GM12878 (cell line): ENCODE measurements around the gene LTC4S. TPM values are rescaled to one million over a fixed set of nuclear protein-coding genes. Genes with fewer than 3 reads are reported as not detected.
A peak's percentile ranks its signal among the peaks of the same experiment; 100 is the strongest.

Experiments used
- ATAC-seq: fragments of 200-7000 bp; cut with Tn5 transposase; 3 replicates; pipeline ENCODE4 v1.9.1; 2020; ENCODE audit warnings: mild to moderate bottlenecking, moderate library complexity
- BruUV-seq: library from RNA; stranded (reverse); fragments of 400-500 nt; replicated peaks from 2 replicates; lab custom pipeline; 2021; lab: Mats Ljungman, UMichigan
- CTCF ChIA-PET: fragments of 300-600 bp; sonication (Branson Sonifier 250); formaldehyde crosslinking; extraction: SDS; loops from one replicate; lab custom pipeline; 2021; ENCODE audit warnings: inconsistent platforms; lab: Yijun Ruan, JAX
- POLR2A ChIA-PET: fragments of 350-600 bp; formaldehyde crosslinking; extraction: SDS; loops from one replicate; lab custom pipeline; 2021; ENCODE audit warnings: inconsistent platforms; lab: Charles Lee
- RAD21 ChIA-PET: fragments of 300-600 bp; sonication (Branson Sonifier 250); formaldehyde crosslinking; loops from one replicate; lab custom pipeline; 2023; ENCODE audit warnings: antibody characterized with exemption; ENCODE audit not compliant: unreplicated experiment; lab: Charles Lee
- SMC1A ChIA-PET: fragments of 300-600 bp; sonication (Branson Sonifier 250); formaldehyde crosslinking; loops from one replicate; lab custom pipeline; 2023; ENCODE audit not compliant: unreplicated experiment, uncharacterized antibody; lab: Charles Lee
- DNase-seq: peaks from one replicate; pipeline ENCODE4 v3.0.0-alpha.2; 2011; ENCODE audit warnings: low read depth, low spot score
- FAIRE-seq: peaks from 3 replicates; lab custom pipeline; 2011; peaks lifted over from hg19 to GRCh38; lab: Jason Lieb, UNC
- H2AFZ ChIP-seq: 2 replicates; pipeline ENCODE4 v1.6.0; 2011; ENCODE audit warnings: low read depth, low read length, control low read depth; ENCODE audit not compliant: control insufficient read depth
- H3K27ac ChIP-seq: 2 replicates; pipeline ENCODE4 v1.5.1; 2011; ENCODE audit warnings: control low read depth; ENCODE audit not compliant: control insufficient read depth, insufficient read depth
- H3K27me3 ChIP-seq, 2 experiments: replicated peaks in 1 of 2; 2 replicates each; pipeline versions ENCODE4 v1.6.0 to v1.6.1; 2011; ENCODE audit warnings: low read length in 1 of 2; ENCODE audit not compliant: control insufficient read depth in 2 of 2, insufficient read depth in 2 of 2
- H3K36me3 ChIP-seq, 2 experiments: 2 replicates each; pipeline ENCODE4 v1.5.1; 2011; ENCODE audit warnings: low read length in 1 of 2; ENCODE audit not compliant: control insufficient read depth in 2 of 2, insufficient read depth in 2 of 2
- H3K4me1 ChIP-seq: 2 replicates; pipeline ENCODE4 v1.6.1; 2011; ENCODE audit warnings: mild to moderate bottlenecking, low read length, moderate library complexity, mixed read lengths; ENCODE audit not compliant: control insufficient read depth, insufficient read depth
- H3K4me2 ChIP-seq: 2 replicates; pipeline ENCODE4 v1.6.0; 2011; ENCODE audit warnings: control low read depth; ENCODE audit not compliant: control insufficient read depth, insufficient read depth
- H3K4me3 ChIP-seq: fragments of 200-600 bp; sonication (generic); 2 replicates; pipeline ENCODE4 v1.5.1; 2016
- H3K79me2 ChIP-seq: 2 replicates; pipeline ENCODE4 v1.6.0; 2011; ENCODE audit warnings: low read length; ENCODE audit not compliant: control insufficient read depth, insufficient read depth
- H3K9ac ChIP-seq: 2 replicates; pipeline ENCODE4 v1.8.0; 2011; ENCODE audit warnings: low read length, control low read depth, mixed read lengths; ENCODE audit not compliant: control insufficient read depth, insufficient read depth
- H3K9me3 ChIP-seq: replicated peaks from 3 replicates; pipeline ENCODE4 v1.5.1; 2011; ENCODE audit warnings: mild to moderate bottlenecking, low read length; ENCODE audit not compliant: control insufficient read depth, insufficient read depth
- H4K20me1 ChIP-seq: 2 replicates; pipeline ENCODE4 v1.6.0; 2011; ENCODE audit not compliant: control insufficient read depth, insufficient read depth
- CEBPB ChIP-seq, 2 experiments: fragments of 150-350 bp in 1 of 2; IDR thresholded peaks; 2 replicates each; pipeline ENCODE4 v1.6.1; 2012 to 2014; ENCODE audit warnings: low read depth in 2 of 2, low read length in 2 of 2, borderline replicate concordance in 1 of 2, inconsistent platforms in 1 of 2
- CREB1 ChIP-seq: IDR thresholded peaks from 2 replicates; pipeline ENCODE4 v1.6.1; 2012; ENCODE audit warnings: low read depth, mild to moderate bottlenecking, inconsistent platforms
- MEF2B ChIP-seq: fragments of 450-650 bp; IDR thresholded peaks from 2 replicates; pipeline ENCODE4 v1.6.1; 2018; ENCODE audit warnings: mild to moderate bottlenecking, moderate library complexity; ENCODE audit not compliant: partially characterized antibody, poor library complexity, severe bottlenecking
- POLR2A ChIP-seq: IDR thresholded peaks from 2 replicates; pipeline ENCODE4 v1.6.1; 2011; ENCODE audit warnings: low read depth, mild to moderate bottlenecking, low read length
- POLR2AphosphoS2 ChIP-seq: IDR thresholded peaks from 2 replicates; pipeline ENCODE4 v1.6.1; 2011; ENCODE audit warnings: low read depth, mild to moderate bottlenecking, low read length, improper control_type of control experiment, moderate library complexity
- POLR2AphosphoS5 ChIP-seq: IDR thresholded peaks from 2 replicates; pipeline ENCODE4 v1.6.1; 2011; ENCODE audit warnings: mild to moderate bottlenecking, low read length, inconsistent platforms
- REST ChIP-seq: IDR thresholded peaks from 2 replicates; pipeline ENCODE4 v1.6.1; 2012; ENCODE audit warnings: mild to moderate bottlenecking, low read depth, low read length
- SIX5 ChIP-seq: IDR thresholded peaks from 2 replicates; pipeline ENCODE4 v1.6.1; 2011; ENCODE audit warnings: mild to moderate bottlenecking, low read depth, low read length, moderate library complexity; ENCODE audit not compliant: severe bottlenecking
- WGBS: methylation state at CpG from one replicate; pipeline ENCODE4 v1.1.6; 2016; ENCODE audit warnings: low lambda C conversion rate; ENCODE audit not compliant: insufficient replicate concordance, insufficient coverage; ENCODE audit errors: missing lambda C conversion rate; 5-methylcytosine and 5-hydroxymethylcytosine counted together
- in situ Hi-C: fragments of 300-500 bp; cut with MboI; formaldehyde crosslinking; loops from 9 replicates; pipeline ENCODE4 v1.14.3; 2018; ENCODE audit warnings: mixed read lengths
- intact Hi-C: fragments of 100-400 bp; cut with micrococcal nuclease; formaldehyde crosslinking; loops from one replicate; pipeline ENCODE4 v1.14.2; 2022; ENCODE audit not compliant: unreplicated experiment
- polyA plus RNA-seq, 11 experiments: library from polyadenylated mRNA; depleted of rRNA in 4 of 11; unstranded in 6 of 11; stranded (reverse) in 5 of 11; fragments of >200 nt; fragmentation: Nextera tagmentation in 4 of 11; fragmentation: Illumina TruSeq in 1 of 11; extraction: Ambion mirVana in 4 of 11; extraction: Trizol in 1 of 11; gene quantifications; 1 replicate in 1 of 11; 2 replicates in 10 of 11; pipeline versions ENCODE4 v1.2.1 to v1.2.3, GENCODE V29; 2011 to 2016; ENCODE audit warnings: inconsistent platforms in 2 of 11, missing spikeins in 2 of 11, low read depth in 1 of 11
- total RNA-seq, 4 experiments: library from RNA; depleted of rRNA in 3 of 4; stranded (reverse); fragments of >200 nt in 3 of 4; fragmentation: Illumina TruSeq in 1 of 4; extraction: Trizol in 1 of 4; gene quantifications; 2 replicates each; pipeline versions ENCODE4 v1.2.1 to v1.2.3, GENCODE V29; 2013 to 2021

The LTC4S gene
- total and polyA plus RNA-seq, 10 of the 15 experiments (the other 5 are each of a cell fraction or from before 2014, with no cell fraction given), result 0.78 to 3.6 (median 1.8) TPM; not detected in 5

GRCh38 chr5:179832039-179832745 is 38.4 kb downstream of the LTC4S start:
- ChIA-PET SMC1A (no interaction called here), RAD21 (interaction anchor here (1.0 kb wide), 1 partner anchor 69 kb away, joined by 3 read pairs; no protein-coding TSS in a partner anchor), POLR2A (interaction anchor here (0.5 to 0.8 kb wide), 2 partner anchors 12 to 15 kb away, joined by 3 to 6 read pairs; partner anchors contain the start of gene SQSTM1), CTCF (no interaction called here)
- 91% methylated on average over 19 of the region's 20 CpGs for WGBS
- no peak for ATAC-seq
- DNase-seq, result no peak
- H3K9ac ChIP-seq, result no peak overlapping the region
- H3K9me3 ChIP-seq, result no peaks in the 10 kb centered on the region
- peak; percentile 42 for TF ChIP-seq POLR2AphosphoS5
- no peak for TF ChIP-seq SIX5
- TF ChIP-seq POLR2A, result peak; percentile 58
- H3K4me1 ChIP-seq, result peaks cover 9% of the 10 kb centered on the region
- no TSS peak for BruUV-seq
- H3K36me3 ChIP-seq, result peaks cover 24 to 42% of the 10 kb centered on the region in 2 experiments
- no peak for FAIRE-seq
- no peak overlapping the region for H3K27ac ChIP-seq
- H3K27me3 ChIP-seq, result no peaks in the 10 kb centered on the region
- in situ Hi-C loops (no loop called here), intact Hi-C loops (no loop called here)
- no peak overlapping the region for H3K4me2 ChIP-seq
- H3K4me3 ChIP-seq, result no peak overlapping the region
- H3K79me2 ChIP-seq, result no peaks in the 10 kb centered on the region
- H2AFZ ChIP-seq, result no peak overlapping the region
- H4K20me1 ChIP-seq, result no peaks in the 10 kb centered on the region

GRCh38 chr5:179833056-179833708 is 39.4 kb downstream of the LTC4S start:
- in situ Hi-C loops (no loop called here), intact Hi-C loops (no loop called here)
- ATAC-seq, result no peak
- no peak overlapping the region for H3K27ac ChIP-seq
- no peak for FAIRE-seq
- WGBS, result 88% methylated on average over 23 of the region's 23 CpGs
- ChIA-PET CTCF (no interaction called here), POLR2A (interaction anchor here (0.8 kb wide), 1 partner anchor 13 kb away, joined by 3 read pairs; the partner anchor contains the start of gene SQSTM1), SMC1A (interaction anchor here (1.2 kb wide), 1 partner anchor 11 kb away, joined by 3 read pairs; no protein-coding TSS in a partner anchor), RAD21 (interaction anchor here (1.0 kb wide), 1 partner anchor 70 kb away, joined by 3 read pairs; no protein-coding TSS in a partner anchor)
- DNase-seq, result no peak
- H4K20me1 ChIP-seq, result no peaks in the 10 kb centered on the region
- H3K36me3 ChIP-seq, result peaks cover 30 to 38% of the 10 kb centered on the region in 2 experiments
- no peaks in the 10 kb centered on the region for H3K9me3 ChIP-seq
- BruUV-seq, result no TSS peak
- no peak overlapping the region for H3K4me2 ChIP-seq
- no peak overlapping the region for H2AFZ ChIP-seq
- no peaks in the 10 kb centered on the region for H3K79me2 ChIP-seq
- no peak overlapping the region for H3K4me3 ChIP-seq
- no peak overlapping the region for H3K9ac ChIP-seq
- H3K27me3 ChIP-seq, result no peaks in the 10 kb centered on the region
- H3K4me1 ChIP-seq, result peaks cover 9% of the 10 kb centered on the region
- TF ChIP-seq POLR2AphosphoS5 (peak; percentile 68; the same call in 1 of the 2 replicates), CEBPB (IDR thresholded peaks at IDR 0.05; ENCODE audit: borderline replicate concordance in 1 of 2, low read depth in 2 of 2, low read length in 2 of 2) (no peak), POLR2AphosphoS2 (no peak; the same call in 1 of the 2 replicates), REST (no peak), CREB1 (no peak), POLR2A (peak; percentile 60), MEF2B (no peak)
